Hematopoietic multipotent progenitor cell (in vitro differentiated cells): ENCODE results near the gene PLPPR4. TPM values are rescaled to one million over a fixed set of nuclear protein-coding genes. Genes with fewer than 3 reads are reported as not detected.
"Not testable (repeated sequence)": the region's sequence is repeated elsewhere in the genome, so short reads cannot be mapped to it uniquely, and the experiment has no call there.

ENCODE experiments used
- DNase-seq, 3 donors: peaks; one replicate each; pipeline ENCODE4 v3.0.0-alpha.2; 2011 to 2015; ENCODE audit warnings: low read depth in 2 of 3, low spot score in 2 of 3
- total RNA-seq: library from RNA; depleted of rRNA; stranded (reverse); fragments of >200 nt; gene quantifications from one replicate; pipeline ENCODE4 v1.2.3, GENCODE V29; 2012

Gene PLPPR4
- total RNA-seq, 1 donor, result not detected

DNA sequence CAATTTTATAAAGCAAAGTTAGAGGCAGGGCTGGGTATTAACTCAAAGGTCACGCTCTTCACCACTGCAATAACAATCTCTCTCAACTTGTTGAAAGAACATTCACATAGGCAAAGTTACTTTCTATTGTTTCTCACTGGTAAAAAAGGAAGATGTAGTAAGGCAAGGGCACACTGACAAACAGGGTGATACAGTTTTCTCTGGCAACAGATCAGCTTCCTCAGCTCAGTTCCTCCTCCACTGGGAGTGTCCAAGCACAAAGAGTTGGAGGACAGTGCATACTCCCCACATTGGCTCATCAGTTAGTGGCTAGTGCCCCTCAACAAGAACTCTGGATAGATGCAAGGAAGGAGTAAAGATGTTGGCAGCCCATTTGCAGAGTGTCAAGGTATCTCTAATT is 3.7 kb downstream of the PLPPR4 start:
- no peak for DNase-seq

DNA sequence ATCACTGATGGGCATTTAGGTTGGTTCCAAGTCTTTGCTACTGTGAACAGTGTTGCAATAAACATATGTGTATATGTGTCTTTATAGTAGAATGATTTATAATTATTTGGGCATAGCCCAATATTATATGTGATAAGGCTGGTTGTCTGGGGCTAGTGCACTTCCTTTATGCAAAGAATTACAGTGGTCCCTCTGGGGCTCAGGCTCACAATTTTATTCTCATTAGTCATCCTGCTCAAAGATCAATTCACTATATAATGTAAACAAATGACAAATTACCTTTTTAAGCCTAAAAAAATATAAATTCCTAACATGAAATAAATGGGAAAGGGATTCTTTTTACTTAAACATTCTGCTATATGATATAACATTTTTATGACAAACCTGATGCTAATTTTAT is 5.0 kb downstream of the PLPPR4 start:
- DNase-seq, result no peak

DNA sequence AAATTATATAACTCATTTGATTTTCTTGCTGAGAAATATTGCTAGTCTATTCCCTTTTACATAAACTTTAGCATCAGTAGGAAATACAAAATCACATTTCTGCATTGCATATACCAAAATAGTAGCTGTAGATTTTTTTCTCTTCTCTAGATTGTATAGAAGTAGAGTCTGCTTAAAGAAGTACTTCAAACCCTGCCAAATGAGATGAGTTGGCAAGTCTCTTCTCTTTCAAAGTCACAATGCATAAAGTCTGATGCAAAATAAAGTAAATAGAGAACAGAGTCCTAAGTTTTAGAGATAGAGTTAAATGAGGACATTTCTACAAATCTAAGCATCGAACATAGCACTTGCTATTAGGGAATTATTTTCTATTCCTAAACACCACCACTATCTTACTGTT is 6.4 kb downstream of the PLPPR4 start:
- no peak for DNase-seq

DNA sequence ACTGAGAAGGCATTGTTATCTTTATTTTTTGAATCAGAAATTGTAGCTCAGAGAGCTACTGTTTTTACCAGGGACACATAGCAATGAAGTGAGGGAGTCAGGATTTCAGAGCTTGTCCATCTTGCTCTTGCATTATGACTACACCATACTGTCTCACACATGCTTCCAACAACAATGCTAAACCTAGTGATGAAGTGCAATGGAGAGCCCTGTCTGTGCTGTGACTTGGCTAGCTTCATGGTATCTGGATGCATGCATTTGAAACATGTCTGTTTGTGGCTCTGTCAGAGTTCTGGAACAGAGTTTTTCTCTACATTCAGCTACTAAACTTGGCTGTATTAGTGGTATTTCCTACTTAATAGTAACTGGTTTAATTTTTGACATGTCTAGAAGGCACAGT is 7.0 kb downstream of the PLPPR4 start:
- DNase-seq, result no peak

DNA sequence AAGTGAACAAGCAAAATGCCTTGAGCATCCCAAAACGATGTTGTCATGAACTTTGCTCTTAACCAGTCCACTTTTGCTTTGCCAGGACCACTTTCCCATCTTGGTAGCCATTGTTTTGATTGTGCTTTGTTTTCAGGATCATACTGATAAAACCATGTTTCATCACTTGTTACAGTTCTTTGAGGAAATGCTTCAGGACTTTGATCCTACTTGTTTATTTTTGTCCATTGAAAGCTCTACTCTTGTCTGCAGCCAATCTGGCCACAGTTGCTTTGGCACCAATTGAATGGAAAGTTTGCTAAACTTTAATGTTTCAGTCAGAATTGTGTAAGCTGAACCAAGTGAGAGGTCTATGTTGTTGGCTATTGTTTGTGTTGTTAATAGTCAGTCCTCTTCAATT is 12.8 kb downstream of the PLPPR4 start:
- DNase-seq, result no peak

DNA sequence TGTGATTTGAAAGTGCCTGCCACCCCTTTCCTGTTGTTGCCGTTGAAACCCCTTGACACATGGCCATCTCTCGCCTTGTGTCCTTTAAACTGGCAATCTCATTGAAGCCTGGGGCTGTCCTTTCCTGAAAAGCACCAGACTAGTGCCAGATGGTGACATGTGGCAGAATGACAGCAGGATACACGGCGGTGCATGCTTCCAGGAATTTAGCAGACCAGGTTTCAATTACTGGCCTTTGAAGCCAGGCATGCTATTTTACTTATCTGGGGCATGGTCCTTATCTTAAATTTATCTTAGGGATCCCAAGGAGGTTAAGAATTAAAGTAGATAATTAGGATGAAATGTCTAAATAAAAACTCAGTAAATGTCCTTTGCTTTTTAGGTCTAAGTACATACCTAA is 15.2 kb downstream of the PLPPR4 start:
- DNase-seq, result no peak

DNA sequence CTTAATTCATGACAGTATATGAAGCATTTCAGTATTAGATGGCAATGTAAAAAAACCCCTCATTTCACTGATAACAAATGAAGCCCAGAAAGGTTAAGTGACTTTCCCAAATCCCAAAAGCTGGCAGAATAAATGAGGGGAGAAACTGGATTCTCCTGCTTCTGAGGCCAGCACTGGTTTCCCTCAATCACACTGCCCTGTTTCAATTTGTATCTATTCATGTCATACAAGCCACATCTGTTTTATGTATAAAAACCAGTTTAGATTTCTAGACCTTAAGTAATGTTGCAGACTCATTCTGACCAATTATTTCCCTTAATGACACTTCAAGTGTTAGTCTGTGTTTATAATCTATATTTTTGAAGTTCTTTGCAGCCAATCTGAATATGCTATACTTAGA is 16.8 kb downstream of the PLPPR4 start:
- DNase-seq, result no peak

DNA sequence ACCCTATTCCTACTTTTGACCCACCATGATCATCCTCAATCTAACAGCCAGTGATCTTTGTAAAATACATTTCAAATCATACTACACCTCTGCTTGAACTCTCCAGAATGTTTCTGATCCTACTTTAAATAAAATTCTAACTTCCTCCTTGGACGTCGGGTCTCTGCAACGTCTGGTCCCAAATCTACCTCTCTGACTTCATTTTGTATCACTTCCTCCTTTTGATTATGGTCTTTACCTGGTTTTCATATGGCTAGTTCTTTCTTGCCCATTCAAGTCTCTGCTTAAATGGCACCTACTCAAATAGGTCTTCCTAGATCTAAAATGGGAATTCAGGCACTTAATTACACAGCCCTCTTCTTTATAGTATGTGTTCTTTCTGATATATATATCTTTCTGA is 18.2 kb downstream of the PLPPR4 start:
- no peak for DNase-seq

DNA sequence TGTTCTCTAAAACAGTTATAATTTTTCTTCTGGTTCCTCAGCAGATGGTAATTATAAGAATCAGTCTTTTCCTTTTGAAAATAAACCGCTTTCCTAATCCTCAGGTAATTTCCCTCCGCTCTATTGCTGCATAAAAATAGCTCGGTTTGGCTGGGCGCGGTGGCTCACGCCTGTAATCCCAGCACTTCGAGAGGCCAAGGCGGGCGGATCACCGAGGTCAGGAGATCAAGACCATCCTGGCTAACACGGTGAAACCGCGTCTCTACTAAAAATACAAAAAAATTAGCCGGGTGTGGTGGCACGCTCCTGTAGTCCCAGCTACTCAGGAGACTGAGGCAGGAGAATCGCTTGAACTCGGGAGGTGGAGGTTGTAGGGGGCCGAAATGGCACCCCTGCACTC is 19.2 kb downstream of the PLPPR4 start:
- not testable (repeated sequence) for DNase-seq

DNA sequence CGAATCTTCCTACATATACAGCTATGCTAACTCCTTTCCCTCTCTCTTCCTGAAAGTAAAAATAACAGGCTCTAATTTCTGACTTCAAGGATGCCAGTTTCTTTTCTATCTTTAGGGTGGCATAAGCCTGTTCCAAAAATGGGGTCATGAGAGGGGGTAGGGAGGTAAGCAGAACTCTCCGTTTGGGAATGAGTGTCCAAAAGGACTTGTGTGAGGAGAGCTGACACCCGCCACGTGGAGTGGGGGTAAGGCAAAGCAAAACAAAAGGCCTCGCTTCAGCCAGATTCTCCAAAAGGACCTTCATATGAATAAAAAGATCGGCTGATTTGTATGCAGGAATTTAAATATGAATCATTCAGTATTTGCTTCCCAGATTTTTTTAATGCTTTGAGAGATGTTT is 28.6 kb downstream of the PLPPR4 start:
- DNase-seq, result no peak

DNA sequence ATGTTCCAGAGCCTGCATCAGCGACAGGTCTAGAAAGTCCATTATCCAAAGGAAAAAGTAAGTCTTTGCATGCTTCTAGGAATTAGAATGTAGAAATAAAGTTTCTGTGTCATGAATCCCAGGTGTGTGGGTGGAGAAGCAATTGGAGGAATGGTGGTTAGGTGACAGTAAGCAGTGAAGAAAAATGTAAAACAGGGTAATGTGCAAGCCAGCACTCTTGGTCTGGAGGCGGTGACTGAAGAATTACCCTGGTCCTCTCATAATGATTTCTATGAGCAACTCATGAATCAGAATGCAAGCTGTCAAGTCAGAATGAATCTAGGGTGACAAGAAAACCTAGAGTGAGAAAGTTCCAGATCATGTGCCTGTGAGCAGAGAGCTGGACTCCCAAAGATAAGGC is 33.6 kb downstream of the PLPPR4 start:
- no peak for DNase-seq

DNA sequence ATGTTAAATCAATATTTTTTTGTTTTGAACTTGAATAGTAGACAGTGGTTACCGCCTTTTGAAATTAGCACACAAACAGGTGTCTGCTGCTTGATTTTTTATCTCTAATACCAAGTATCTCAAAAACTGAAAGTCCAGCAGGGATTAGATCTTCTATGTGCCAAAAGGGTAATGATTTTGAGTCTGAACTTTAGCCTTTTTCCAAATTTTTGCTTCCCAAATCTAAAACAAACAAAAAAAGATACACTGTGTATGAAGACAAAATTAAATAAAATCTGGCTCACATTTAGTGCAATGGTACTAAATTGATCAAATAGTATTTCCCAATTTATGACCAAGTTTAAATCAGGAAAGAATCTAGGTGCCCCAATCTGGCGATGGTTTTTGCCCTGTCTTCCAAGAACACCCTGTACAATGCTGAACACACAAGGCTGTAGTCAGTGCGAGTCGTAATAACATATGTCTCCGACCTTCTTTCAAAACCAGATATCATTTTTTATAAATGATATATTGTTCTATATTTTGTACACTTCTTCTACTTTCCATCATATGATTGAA is 40.5 kb downstream of the PLPPR4 start:
- DNase-seq, result no peak

DNA sequence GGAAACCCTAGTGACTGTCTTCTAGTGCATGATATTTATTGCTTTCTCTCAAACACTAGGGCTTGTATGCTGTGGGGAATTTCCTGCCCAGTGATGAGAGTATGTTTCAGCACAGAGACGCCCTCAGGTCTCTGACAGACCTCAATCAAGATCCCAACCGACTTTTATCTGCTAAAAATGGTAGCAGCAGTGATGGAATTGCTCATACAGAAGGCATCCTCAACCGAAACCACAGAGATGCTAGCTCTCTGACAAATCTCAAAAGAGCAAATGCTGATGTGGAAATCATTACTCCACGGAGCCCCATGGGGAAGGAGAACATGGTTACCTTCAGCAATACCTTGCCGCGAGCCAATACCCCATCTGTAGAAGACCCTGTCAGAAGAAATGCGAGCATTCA is 41.3 kb downstream of the PLPPR4 start:
- no peak for DNase-seq

DNA sequence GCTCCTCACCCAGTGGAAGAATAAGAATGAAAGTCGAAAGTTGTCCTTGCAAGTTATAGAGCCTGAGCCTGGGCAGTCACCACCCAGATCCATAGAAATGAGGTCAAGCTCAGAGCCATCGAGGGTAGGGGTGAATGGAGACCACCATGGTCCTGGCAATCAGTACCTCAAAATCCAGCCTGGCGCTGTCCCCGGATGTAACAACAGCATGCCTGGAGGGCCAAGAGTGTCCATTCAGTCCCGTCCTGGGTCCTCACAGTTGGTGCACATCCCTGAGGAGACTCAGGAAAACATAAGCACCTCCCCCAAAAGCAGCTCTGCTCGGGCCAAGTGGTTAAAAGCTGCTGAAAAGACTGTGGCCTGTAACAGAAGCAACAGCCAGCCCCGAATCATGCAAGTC is 41.8 kb downstream of the PLPPR4 start:
- DNase-seq, result no peak

DNA sequence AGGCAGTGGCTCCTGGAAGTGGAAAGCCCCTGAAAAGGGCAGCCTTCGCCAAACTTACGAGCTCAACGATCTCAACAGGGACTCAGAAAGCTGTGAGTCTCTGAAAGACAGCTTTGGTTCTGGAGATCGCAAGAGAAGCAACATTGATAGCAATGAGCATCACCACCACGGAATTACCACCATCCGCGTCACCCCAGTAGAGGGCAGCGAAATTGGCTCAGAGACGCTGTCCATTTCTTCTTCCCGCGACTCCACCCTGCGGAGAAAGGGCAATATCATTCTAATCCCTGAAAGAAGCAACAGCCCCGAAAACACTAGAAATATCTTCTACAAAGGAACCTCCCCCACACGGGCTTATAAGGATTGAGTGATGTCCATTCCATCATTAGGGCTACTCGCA is 42.4 kb downstream of the PLPPR4 start:
- DNase-seq, result no peak

DNA sequence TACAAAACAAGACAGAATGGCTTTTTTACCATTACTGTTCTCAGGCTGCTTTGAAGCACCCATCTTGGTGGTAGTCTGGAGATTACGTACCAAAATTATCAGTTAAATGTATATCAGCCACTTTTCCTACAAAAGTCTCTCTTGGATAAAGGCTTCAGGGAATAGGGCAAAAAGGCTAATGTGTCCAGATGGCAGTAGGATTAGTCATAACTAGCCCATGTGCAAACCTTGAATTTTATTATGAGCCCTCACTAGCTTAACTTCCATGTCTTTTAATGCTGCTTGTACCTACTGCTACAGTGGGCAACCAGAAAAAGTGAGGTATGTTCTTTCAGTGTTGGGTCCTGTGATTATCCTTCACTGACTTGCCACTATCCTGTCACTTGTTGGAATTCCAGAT is 51.0 kb downstream of the PLPPR4 start:
- DNase-seq, result no peak

DNA sequence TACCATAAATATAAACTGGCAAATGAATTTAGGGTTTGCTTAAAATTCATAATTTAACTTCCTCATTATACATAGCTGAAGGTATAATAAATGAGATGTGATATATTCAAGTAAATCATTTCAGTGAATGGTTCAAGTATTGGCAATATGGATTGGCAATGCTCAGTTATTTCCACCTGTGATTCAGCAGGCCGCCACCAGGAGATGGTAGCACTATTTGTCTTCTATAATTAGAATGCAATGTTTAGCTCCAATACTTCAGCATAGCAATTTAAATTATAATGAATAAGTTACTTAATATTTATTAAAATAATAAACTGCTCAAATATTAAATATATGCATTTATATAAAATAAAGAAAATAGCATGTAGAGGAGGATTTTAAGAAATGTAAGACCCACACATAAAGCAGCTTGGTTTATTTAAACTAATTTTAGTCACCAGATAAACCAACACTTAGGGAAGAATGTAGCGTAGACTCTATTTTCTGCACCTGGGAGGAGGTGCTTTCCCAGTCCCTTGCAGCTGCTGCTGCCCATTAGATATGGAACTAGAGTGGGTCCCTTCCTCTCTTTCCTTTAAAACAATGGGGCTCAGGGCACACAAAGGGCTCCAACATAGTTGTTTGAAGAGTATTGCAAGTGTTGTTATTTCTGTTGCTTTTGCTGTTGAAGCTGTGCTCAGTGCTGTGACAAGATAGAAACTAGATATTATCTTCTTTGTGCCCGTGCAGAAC is 62.1 kb downstream of the PLPPR4 start:
- no peak for DNase-seq

DNA sequence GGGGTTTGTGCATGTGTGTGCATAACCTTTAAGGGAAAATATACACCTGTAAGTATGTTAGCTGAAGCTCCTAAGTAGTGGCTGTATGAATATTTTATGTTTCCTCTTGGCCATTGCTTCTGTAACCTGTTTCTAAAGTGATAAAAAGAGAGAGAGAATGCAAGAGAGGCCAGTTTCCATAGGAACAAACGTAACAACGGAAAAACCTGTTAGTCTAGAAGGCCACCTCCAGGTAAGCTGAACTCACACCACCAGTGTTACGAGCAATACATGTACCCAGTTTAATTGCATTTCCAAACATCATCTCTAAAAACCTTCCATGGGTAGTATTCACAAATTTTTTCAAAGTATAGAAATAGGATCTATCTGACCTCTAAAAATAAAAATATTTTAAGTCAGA is 63.1 kb downstream of the PLPPR4 start:
- no peak for DNase-seq

DNA sequence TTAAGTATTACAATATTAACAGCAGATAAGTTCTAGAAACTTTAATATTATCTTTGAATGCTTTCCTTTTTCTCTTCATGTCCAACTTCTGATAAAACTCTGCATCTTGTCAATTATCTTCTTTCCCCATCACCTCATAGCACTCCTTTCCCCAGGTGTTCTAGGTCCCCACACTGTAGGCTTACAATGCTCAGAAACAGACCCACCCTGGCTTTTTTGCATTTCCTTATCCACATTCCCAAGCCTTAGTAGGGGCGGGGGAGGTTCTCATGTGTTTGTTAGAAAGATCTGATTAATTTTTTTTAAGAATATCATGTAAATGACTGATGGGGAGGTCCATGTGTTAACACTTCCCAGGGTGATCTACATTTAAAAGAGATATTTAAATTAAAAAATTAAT is 63.9 kb downstream of the PLPPR4 start:
- DNase-seq, result no peak

DNA sequence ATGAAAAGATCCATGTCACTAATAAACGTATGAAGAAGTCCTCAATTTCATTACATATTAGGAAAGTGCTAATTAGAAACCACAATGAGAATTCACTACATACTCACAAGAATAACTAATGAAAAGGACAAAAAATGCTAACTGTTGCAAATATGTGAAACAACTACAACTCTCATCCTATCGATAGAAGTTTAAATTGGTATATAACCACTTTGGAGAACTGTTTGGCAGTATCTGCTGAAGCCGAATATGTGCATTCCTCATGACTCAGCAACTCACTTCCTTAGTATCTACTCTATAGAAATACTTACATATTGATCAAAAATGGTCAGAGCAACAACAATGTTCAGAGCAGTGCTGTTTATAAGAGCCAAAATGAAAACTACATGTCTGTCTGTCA is 66.8 kb downstream of the PLPPR4 start:
- no peak for DNase-seq

DNA sequence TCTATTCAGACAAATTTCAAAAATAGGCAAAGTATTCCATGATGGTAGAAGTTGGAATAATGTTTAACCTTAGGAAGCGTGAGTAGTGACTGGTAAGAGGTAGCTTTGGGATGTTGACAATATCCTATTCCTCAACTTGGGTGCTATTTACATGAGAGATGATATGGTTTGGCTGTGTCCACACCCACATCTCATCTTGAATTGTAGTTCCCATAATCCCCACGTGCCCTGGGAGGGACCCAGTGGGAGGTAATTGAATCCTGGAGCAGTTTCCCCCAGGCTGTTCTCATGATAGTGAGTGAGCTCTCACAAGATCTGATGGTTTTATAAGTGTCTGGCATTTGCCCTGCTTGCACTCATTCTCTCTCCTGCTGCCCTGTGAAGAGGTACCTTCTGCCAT is 67.3 kb downstream of the PLPPR4 start:
- no peak for DNase-seq

DNA sequence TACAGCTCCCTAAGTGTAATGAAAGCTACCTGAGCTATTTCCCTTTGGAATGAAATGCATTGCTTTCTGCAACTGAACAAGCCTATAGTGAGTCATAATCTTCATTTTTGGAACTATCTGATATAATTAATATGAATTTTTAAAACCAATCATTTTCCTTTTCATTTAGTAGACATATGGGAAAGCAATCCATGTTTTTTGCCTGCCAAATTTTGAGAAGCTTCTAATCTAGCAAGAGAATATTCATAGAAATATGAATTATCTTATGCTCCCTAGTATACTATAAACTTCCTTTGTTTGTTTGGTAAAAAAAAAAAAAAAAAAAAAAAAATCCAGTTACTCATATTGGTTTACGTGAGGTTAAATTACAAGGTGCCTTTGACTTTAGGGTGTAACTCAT is 68.3 kb downstream of the PLPPR4 start:
- no peak for DNase-seq

DNA sequence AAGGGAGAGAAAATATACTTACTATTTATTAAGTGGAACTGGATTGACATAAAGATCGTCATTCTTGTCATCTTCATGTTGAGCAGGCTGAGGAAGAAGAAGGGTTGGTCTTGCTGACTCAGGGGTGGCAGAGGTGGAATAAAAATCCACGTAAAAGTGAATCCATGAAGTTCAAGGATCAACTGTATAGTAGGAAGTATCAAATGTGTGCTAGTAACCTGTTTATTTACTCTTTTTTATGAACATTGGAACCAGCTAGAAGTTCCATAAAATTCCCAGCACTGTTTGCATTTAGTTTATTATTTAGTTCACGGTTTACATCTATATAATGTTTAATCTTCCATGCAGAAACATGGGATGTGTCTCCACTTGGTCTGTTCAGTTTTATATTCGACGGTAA is 70.7 kb downstream of the PLPPR4 start:
- DNase-seq, result no peak
